AG10803 (cell line): ENCODE data around the gene RICTOR.

Source experiments
- DNase-seq: peaks from one replicate; pipeline ENCODE4 v3.0.0; 2010; ENCODE audit warnings: low read depth
- H3K4me3 ChIP-seq: 2 replicates; pipeline ENCODE4 v1.5.1; 2011; ENCODE audit warnings: mild to moderate bottlenecking, low read length, control low read depth
- TF ChIP-seq, protein P1 (sequence below): conservative IDR thresholded peaks from 2 replicates; pipeline ENCODE4 v1.5.1; 2011; ENCODE audit warnings: mild to moderate bottlenecking, low read length, control low read depth, inconsistent platforms

Gene RICTOR

DNA sequence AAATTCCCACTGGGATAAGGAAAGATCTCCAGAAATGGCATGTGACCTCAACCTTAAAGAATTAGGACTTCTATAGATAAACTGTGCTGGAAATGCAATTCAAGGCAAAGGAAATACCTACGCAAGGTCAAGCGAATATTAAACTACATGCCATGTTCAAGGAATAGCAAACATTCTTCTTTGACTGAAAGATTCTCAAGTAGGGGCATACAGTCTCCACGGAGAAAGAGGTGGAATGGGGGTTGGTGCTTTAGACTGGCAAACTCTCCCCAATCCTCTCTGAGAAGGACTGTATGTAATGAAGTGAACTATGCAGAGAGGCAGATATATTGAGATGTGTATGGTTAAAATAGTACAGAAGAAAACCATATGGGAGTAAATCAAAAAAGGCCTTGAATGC lies 6.1 kb downstream of the RICTOR start:
- TF ChIP-seq, protein P1, sequence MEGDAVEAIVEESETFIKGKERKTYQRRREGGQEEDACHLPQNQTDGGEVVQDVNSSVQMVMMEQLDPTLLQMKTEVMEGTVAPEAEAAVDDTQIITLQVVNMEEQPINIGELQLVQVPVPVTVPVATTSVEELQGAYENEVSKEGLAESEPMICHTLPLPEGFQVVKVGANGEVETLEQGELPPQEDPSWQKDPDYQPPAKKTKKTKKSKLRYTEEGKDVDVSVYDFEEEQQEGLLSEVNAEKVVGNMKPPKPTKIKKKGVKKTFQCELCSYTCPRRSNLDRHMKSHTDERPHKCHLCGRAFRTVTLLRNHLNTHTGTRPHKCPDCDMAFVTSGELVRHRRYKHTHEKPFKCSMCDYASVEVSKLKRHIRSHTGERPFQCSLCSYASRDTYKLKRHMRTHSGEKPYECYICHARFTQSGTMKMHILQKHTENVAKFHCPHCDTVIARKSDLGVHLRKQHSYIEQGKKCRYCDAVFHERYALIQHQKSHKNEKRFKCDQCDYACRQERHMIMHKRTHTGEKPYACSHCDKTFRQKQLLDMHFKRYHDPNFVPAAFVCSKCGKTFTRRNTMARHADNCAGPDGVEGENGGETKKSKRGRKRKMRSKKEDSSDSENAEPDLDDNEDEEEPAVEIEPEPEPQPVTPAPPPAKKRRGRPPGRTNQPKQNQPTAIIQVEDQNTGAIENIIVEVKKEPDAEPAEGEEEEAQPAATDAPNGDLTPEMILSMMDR = no peak
- DNase-seq = no peak
- no peak overlapping the region for H3K4me3 ChIP-seq

DNA sequence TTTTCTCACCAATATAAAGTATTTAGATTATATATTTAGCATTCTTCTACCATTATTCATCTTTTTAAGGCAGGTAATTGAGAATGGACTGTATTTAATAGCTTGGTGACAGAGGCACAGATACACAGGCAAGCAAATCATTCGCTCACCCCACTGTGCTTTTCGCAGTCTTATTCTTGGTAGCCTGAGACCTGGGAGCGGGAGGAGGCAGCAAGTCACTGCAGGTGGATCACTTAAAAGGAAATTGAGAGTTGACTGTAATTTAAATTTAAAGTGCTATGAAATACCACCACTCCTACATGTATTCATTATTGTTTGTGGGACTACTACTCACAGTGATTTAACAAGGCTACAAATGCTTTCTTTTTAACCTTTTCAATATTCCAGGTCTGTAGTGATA lies 9.7 kb downstream of the RICTOR start:
- TF ChIP-seq, protein P1 = no peak
- H3K4me3 ChIP-seq = no peak overlapping the region
- DNase-seq = no peak

DNA sequence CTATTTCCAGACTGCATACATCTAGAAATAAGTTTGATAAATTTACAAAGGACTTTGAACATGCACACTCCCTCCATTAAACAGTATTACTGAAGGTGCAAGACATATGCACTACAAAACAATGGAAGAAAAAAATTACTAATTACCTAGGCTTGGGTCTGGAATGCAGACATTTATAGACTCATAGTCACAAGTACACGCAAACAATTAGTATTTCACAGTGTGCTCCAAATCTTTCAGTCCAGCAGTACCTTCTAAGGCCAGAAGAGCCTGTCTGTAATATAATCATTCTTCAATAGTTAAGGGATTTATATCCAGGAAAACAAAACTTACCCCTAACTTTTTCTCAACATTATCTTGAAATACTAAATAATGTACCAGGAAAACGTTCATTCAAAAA lies 11.2 kb downstream of the RICTOR start:
- TF ChIP-seq, protein P1 = no peak
- DNase-seq = peak; percentile 24
- H3K4me3 ChIP-seq = no peak overlapping the region

DNA sequence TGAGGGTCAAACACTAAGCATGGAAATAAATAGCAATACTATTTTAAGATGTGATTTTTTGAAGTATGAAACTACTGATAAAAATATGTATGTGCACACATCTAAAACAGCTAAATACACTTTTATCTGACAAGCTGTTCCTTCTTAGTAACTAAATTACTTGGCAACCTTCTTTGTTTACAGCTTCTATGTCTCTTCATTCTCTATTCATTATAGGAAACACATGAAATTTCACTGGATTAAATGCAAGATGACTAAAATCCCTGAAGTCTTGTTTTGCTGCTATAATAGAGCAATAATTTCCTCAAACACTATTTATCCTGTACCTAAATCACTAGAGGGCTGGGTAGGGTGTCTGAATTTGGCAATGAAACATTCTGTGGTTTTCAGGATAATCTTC lies 11.7 kb downstream of the RICTOR start:
- H3K4me3 ChIP-seq = no peak overlapping the region
- TF ChIP-seq, protein P1 = no peak
- peak; percentile 21 for DNase-seq

DNA sequence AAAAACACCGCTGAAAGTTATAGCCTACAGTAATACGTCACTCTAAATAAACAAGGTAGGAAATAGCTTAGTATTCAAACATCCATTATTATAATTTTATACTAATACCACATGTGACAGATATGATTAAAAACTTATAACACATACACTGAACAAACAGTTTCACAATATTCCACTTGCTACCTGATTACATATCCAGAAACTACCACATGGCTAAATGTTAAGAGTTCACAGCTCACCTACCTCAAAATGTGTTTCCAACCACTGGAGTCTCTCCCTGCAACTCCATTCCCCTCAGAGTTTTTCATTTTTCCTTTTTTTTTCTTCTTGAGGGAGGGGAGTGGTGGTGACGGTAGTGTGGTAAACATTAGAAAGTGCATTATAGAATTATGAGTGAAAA lies 12.1 kb downstream of the RICTOR start:
- TF ChIP-seq, protein P1 = no peak
- DNase-seq = no peak
- H3K4me3 ChIP-seq = no peak overlapping the region

DNA sequence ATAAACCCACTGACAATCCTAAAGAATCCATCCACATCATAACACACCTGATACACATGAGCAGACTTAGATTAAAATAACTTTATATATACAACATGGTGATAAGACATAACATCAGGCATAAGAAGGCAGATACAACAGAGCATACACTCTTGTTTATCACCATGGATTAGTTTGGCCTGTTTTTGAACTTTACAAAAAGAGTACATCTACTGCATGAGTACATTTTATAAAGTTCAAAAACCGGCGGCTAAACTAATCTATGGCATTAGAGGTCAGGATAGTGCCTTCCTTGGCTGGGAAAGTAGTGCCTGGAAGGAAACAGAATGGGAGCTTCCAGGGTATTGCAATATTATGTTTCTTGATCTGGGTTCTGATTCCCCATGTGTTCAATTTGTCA lies 15.1 kb downstream of the RICTOR start:
- no peak overlapping the region for H3K4me3 ChIP-seq
- TF ChIP-seq, protein P1 = no peak
- no peak for DNase-seq

DNA sequence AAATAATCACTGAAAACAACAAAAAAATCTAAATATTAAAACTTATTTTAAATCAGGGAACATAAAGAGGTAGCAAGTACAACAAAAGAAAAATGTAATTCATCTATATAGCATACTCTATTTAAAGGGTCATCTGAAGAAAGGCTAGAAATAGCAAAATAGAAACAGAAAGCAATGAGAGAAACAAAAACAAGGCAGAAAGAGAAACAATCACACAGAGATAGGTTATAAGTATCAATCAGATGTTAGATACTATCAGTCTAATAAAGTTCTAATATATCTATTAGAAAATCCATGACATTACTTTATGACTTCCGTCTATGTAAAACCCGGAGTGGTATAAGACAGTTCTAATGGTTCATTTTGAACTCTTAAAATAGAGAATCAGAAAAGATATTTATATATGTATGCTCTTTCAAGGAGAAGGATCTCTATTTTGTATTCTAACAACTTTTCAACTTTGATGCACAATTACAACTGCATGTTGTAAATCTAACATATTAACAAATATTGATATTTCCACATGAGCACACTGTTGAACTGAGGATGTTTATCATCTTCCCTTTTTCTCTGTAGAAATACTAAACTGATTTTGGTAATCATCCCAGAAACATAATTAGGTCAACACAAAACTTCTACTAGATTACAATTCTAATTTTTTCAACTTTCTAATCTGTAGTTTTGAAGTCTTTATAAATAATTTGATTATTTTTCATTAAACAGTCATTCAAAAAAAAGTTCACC lies 15.8 kb downstream of the RICTOR start:
- TF ChIP-seq, protein P1 = no peak
- DNase-seq = no peak
- peak overlapping the region; percentile 43 for H3K4me3 ChIP-seq
